H9 (cell line): ENCODE results near the gene XRCC3. TPM values are rescaled to one million over a fixed set of nuclear protein-coding genes. Genes with fewer than 3 reads are reported as not detected.
A peak's percentile ranks its signal among the peaks of the same experiment; 100 is the strongest.

Source experiments
- DNase-seq: peaks from one replicate; pipeline ENCODE4 v3.0.0-alpha.2; 2017
- H2AFZ ChIP-seq: one replicate; pipeline ENCODE4 v1.6.1; 2013; ENCODE audit warnings: mild to moderate bottlenecking, low read length, control low read depth, moderate library complexity
- H2AK5ac ChIP-seq: 2 replicates; pipeline ENCODE4 v1.6.1; 2013; ENCODE audit warnings: low read length, control low read depth, mixed read lengths; ENCODE audit not compliant: insufficient read length
- H2BK120ac ChIP-seq: one replicate; pipeline ENCODE4 v1.6.1; 2013; ENCODE audit warnings: low read depth, mild to moderate bottlenecking, low read length, control low read depth, inconsistent platforms; ENCODE audit not compliant: poor library complexity, severe bottlenecking
- H2BK12ac ChIP-seq: 2 replicates; pipeline ENCODE4 v1.6.1; 2013; ENCODE audit warnings: low read length, control low read depth, mixed read lengths, low read depth; ENCODE audit not compliant: insufficient read length
- H2BK15ac ChIP-seq: 2 replicates; pipeline ENCODE4 v1.6.1; 2013; ENCODE audit warnings: low read depth, low read length, control low read depth
- H2BK20ac ChIP-seq: one replicate; pipeline ENCODE4 v1.6.1; 2013; ENCODE audit warnings: low read depth, mild to moderate bottlenecking, low read length, control low read depth, inconsistent platforms; ENCODE audit not compliant: poor library complexity, severe bottlenecking
- H2BK5ac ChIP-seq: 2 replicates; pipeline ENCODE4 v1.6.1; 2013; ENCODE audit warnings: low read length, control low read depth, mixed read lengths; ENCODE audit not compliant: insufficient read length
- H3K14ac ChIP-seq: 2 replicates; pipeline ENCODE4 v1.6.1; 2013; ENCODE audit warnings: low read length, control low read depth; ENCODE audit not compliant: insufficient read depth
- H3K18ac ChIP-seq: 2 replicates; pipeline ENCODE4 v1.6.1; 2013; ENCODE audit warnings: low read depth, mild to moderate bottlenecking, mixed read lengths, low read length, control low read depth; ENCODE audit not compliant: insufficient read length
- H3K23ac ChIP-seq: 2 replicates; pipeline ENCODE4 v1.6.1; 2013; ENCODE audit warnings: low read length, control low read depth, mixed read lengths, low read depth; ENCODE audit not compliant: insufficient read length
- H3K23me2 ChIP-seq: 2 replicates; pipeline ENCODE4 v1.6.1; 2013; ENCODE audit warnings: low read depth, mild to moderate bottlenecking, mixed read lengths, low read length, control low read depth; ENCODE audit not compliant: insufficient read length, poor library complexity, severe bottlenecking
- H3K27ac ChIP-seq: 2 replicates; pipeline ENCODE4 v1.5.1; 2013; ENCODE audit warnings: low read length, control low read depth, mixed read lengths, low read depth; ENCODE audit not compliant: insufficient read length
- H3K27me3 ChIP-seq: 2 replicates; pipeline ENCODE4 v1.6.1; 2013; ENCODE audit warnings: low read length, control low read depth, inconsistent platforms; ENCODE audit not compliant: insufficient read depth
- H3K4ac ChIP-seq: 2 replicates; pipeline ENCODE4 v1.6.1; 2013; ENCODE audit warnings: low read depth, mild to moderate bottlenecking, control low read depth, inconsistent platforms, low read length, moderate library complexity
- H3K4me1 ChIP-seq: 2 replicates; pipeline ENCODE4 v1.6.1; 2013; ENCODE audit warnings: low read length, control low read depth, inconsistent platforms; ENCODE audit not compliant: insufficient read depth
- H3K4me2 ChIP-seq: 2 replicates; pipeline ENCODE4 v1.6.1; 2013; ENCODE audit warnings: low read length, control low read depth, mixed read lengths; ENCODE audit not compliant: insufficient read length, insufficient read depth
- H3K56ac ChIP-seq: 2 replicates; pipeline ENCODE4 v1.6.1; 2013; ENCODE audit warnings: low read depth, mild to moderate bottlenecking, mixed read lengths, low read length, control low read depth; ENCODE audit not compliant: insufficient read length
- H3K79me1 ChIP-seq: 2 replicates; pipeline ENCODE4 v1.6.1; 2013; ENCODE audit warnings: low read depth, mild to moderate bottlenecking, moderate library complexity, low read length, control low read depth, inconsistent platforms; ENCODE audit not compliant: insufficient read depth, poor library complexity, severe bottlenecking
- H3K79me2 ChIP-seq: 2 replicates; pipeline ENCODE4 v1.6.1; 2013; ENCODE audit warnings: low read length, control low read depth, inconsistent platforms; ENCODE audit not compliant: insufficient read depth
- H3K9ac ChIP-seq: 2 replicates; pipeline ENCODE4 v1.6.1; 2013; ENCODE audit warnings: low read length, control low read depth, mixed read lengths; ENCODE audit not compliant: insufficient read length; ENCODE audit errors: extremely low read depth
- H3K9me3 ChIP-seq: one replicate; pipeline ENCODE4 v1.6.1; 2013; ENCODE audit warnings: low read depth, low read length, inconsistent platforms; ENCODE audit not compliant: control insufficient read depth
- H3T11ph ChIP-seq: one replicate; pipeline ENCODE4 v1.6.1; 2013; ENCODE audit warnings: mild to moderate bottlenecking, low read length, control low read depth, inconsistent platforms
- H4K20me1 ChIP-seq: one replicate; pipeline ENCODE4 v1.6.1; 2013; ENCODE audit not compliant: control insufficient read depth, insufficient read length, insufficient read depth
- H4K5ac ChIP-seq: 2 replicates; pipeline ENCODE4 v1.6.1; 2013; ENCODE audit warnings: low read depth, mild to moderate bottlenecking, mixed read lengths, low read length, control low read depth; ENCODE audit not compliant: insufficient read length
- H4K8ac ChIP-seq: replicated peaks from 2 replicates; pipeline ENCODE4 v1.6.1; 2013; ENCODE audit warnings: low read length, control low read depth, mixed read lengths, low read depth; ENCODE audit not compliant: insufficient read length
- H4K91ac ChIP-seq: 2 replicates; pipeline ENCODE4 v1.6.1; 2013; ENCODE audit warnings: low read depth, mild to moderate bottlenecking, moderate library complexity, mixed read lengths, low read length, control low read depth; ENCODE audit not compliant: insufficient read length
- H3K27ac Mint-ChIP-seq, 3 experiments: 2 replicates in 2 of 3; 3 replicates in 1 of 3; pipeline ENCODE4 v1.8.0; 2020 to 2021; ENCODE audit warnings: mixed read lengths in 3 of 3, mild to moderate bottlenecking in 1 of 3, moderate library complexity in 1 of 3
- H3K27me3 Mint-ChIP-seq: 2 replicates; pipeline ENCODE4 v1.8.0; 2021; ENCODE audit warnings: low read depth, mild to moderate bottlenecking, moderate library complexity, mixed read lengths
- H3K36me3 Mint-ChIP-seq, 3 experiments: 2 replicates in 2 of 3; 3 replicates in 1 of 3; pipeline ENCODE4 v1.8.0; 2020 to 2021; ENCODE audit warnings: low read depth in 3 of 3, mixed read lengths in 3 of 3; ENCODE audit not compliant: insufficient read depth in 1 of 3
- H3K4me1 Mint-ChIP-seq, 2 experiments: 2 replicates each; pipeline ENCODE4 v1.8.0; 2020; ENCODE audit warnings: mixed read lengths in 2 of 2
- H3K4me3 Mint-ChIP-seq, 2 experiments: 2 replicates in 1 of 2; 3 replicates in 1 of 2; pipeline ENCODE4 v1.8.0; 2020 to 2021; ENCODE audit warnings: mild to moderate bottlenecking in 2 of 2, mixed read lengths in 2 of 2, moderate library complexity in 1 of 2
- H3K9me3 Mint-ChIP-seq, 2 experiments: 2 replicates in 1 of 2; 3 replicates in 1 of 2; pipeline ENCODE4 v1.8.0; 2020; ENCODE audit warnings: mild to moderate bottlenecking in 2 of 2, mixed read lengths in 2 of 2, moderate library complexity in 1 of 2
- WGBS: extraction: QIAGEN DNeasy Blood & Tissue Kit; methylation state at CpG from one replicate; pipeline ENCODE4 v1.1.7; 2013; ENCODE audit warnings: missing lambda C conversion rate, low lambda C conversion rate, mixed read lengths; ENCODE audit not compliant: insufficient read length; ENCODE audit errors: extremely low coverage; 5-methylcytosine and 5-hydroxymethylcytosine counted together
- total RNA-seq: library from RNA; stranded (reverse); gene quantifications from 2 replicates; pipeline ENCODE4 v1.2.1, GENCODE V29; 2021
- TF ChIP-seq, protein P1 (sequence below): fragments of 200-600 bp; sonication (generic); conservative IDR thresholded peaks from 3 replicates; pipeline ENCODE4 v1.8.0; 2021; ENCODE audit warnings: antibody characterized with exemption, mild to moderate bottlenecking

XRCC3 gene
- total RNA-seq, 1 experiment from 2014 or later = 45.3 TPM

DNA sequence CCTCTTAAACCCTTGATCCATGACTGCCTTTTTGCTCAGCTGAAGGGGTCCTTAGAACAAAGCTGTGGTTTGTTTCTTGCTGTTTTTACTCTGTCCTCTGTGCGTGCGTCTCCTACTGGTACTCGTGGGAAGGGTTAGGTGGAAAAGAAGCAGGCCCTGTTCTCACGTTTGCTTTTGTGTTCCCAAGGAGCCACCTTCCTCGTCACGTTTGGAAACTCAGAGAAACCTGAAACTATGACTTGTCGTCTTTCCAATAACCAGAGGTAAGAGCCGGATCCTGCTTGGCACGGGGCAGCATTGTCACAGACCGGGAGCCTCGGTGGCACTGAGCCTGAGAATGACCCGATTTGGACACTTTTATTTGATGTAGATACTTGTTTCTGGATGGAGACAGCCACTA, 13.5 kb upstream of the XRCC3 start:
- Mint-ChIP-seq H3K27ac (peak overlapping the region in 1 of 3 experiments; percentile 11; a peak in 1 of 7 replicates), H3K36me3 (peaks cover 2 to 34% (median 34%) of the 10 kb centered on the region in 3 experiments; a peak in 6 of 7 replicates), H3K4me1 (no peaks in the 10 kb centered on the region), H3K27me3 (no peaks in the 10 kb centered on the region), H3K4me3 (no peak overlapping the region), H3K9me3 (no peaks in the 10 kb centered on the region)
- Histone ChIP-seq H3K18ac (no peak overlapping the region), H2BK5ac (no peak overlapping the region), H4K8ac (no peak overlapping the region), H3K23ac (no peak overlapping the region), H2AFZ (no peak overlapping the region), H2BK12ac (no peak overlapping the region), H3K9ac (no peak overlapping the region), H2AK5ac (no peak overlapping the region), H2BK15ac (no peak overlapping the region), H3K4ac (no peak overlapping the region), H2BK120ac (no peak overlapping the region), H3K4me1 (no peaks in the 10 kb centered on the region), H3K23me2 (no peaks in the 10 kb centered on the region), H3K79me2 (no peaks in the 10 kb centered on the region), H3K56ac (no peak overlapping the region), H4K5ac (no peak overlapping the region), H3K9me3 (no peaks in the 10 kb centered on the region), H3K27me3 (no peaks in the 10 kb centered on the region), H4K91ac (no peak overlapping the region), H3K27ac (no peak overlapping the region), H4K20me1 (no peaks in the 10 kb centered on the region), H3K79me1 (peaks cover 4% of the 10 kb centered on the region), H2BK20ac (no peak overlapping the region), H3T11ph (no peak overlapping the region), H3K4me2 (no peak overlapping the region), H3K14ac (no peak overlapping the region)
- TF ChIP-seq, protein P1, sequence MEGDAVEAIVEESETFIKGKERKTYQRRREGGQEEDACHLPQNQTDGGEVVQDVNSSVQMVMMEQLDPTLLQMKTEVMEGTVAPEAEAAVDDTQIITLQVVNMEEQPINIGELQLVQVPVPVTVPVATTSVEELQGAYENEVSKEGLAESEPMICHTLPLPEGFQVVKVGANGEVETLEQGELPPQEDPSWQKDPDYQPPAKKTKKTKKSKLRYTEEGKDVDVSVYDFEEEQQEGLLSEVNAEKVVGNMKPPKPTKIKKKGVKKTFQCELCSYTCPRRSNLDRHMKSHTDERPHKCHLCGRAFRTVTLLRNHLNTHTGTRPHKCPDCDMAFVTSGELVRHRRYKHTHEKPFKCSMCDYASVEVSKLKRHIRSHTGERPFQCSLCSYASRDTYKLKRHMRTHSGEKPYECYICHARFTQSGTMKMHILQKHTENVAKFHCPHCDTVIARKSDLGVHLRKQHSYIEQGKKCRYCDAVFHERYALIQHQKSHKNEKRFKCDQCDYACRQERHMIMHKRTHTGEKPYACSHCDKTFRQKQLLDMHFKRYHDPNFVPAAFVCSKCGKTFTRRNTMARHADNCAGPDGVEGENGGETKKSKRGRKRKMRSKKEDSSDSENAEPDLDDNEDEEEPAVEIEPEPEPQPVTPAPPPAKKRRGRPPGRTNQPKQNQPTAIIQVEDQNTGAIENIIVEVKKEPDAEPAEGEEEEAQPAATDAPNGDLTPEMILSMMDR = no peak
- WGBS = no CpG with 5 or more reads among the region's 12 CpGs
- no peak for DNase-seq
